ENCODE results near the gene NRTN. TPM values are rescaled to one million over a fixed set of nuclear protein-coding genes. Genes with fewer than 3 reads are reported as not detected.

The NRTN gene
- total and polyA plus RNA-seq, 2 experiments from 2014 or later, result 4.0 to 5.5 TPM

GRCh38 chr19:5850189-5850588, 45.3 kb downstream of the NRTN start (continued):
- TF ChIP-seq, protein P1, sequence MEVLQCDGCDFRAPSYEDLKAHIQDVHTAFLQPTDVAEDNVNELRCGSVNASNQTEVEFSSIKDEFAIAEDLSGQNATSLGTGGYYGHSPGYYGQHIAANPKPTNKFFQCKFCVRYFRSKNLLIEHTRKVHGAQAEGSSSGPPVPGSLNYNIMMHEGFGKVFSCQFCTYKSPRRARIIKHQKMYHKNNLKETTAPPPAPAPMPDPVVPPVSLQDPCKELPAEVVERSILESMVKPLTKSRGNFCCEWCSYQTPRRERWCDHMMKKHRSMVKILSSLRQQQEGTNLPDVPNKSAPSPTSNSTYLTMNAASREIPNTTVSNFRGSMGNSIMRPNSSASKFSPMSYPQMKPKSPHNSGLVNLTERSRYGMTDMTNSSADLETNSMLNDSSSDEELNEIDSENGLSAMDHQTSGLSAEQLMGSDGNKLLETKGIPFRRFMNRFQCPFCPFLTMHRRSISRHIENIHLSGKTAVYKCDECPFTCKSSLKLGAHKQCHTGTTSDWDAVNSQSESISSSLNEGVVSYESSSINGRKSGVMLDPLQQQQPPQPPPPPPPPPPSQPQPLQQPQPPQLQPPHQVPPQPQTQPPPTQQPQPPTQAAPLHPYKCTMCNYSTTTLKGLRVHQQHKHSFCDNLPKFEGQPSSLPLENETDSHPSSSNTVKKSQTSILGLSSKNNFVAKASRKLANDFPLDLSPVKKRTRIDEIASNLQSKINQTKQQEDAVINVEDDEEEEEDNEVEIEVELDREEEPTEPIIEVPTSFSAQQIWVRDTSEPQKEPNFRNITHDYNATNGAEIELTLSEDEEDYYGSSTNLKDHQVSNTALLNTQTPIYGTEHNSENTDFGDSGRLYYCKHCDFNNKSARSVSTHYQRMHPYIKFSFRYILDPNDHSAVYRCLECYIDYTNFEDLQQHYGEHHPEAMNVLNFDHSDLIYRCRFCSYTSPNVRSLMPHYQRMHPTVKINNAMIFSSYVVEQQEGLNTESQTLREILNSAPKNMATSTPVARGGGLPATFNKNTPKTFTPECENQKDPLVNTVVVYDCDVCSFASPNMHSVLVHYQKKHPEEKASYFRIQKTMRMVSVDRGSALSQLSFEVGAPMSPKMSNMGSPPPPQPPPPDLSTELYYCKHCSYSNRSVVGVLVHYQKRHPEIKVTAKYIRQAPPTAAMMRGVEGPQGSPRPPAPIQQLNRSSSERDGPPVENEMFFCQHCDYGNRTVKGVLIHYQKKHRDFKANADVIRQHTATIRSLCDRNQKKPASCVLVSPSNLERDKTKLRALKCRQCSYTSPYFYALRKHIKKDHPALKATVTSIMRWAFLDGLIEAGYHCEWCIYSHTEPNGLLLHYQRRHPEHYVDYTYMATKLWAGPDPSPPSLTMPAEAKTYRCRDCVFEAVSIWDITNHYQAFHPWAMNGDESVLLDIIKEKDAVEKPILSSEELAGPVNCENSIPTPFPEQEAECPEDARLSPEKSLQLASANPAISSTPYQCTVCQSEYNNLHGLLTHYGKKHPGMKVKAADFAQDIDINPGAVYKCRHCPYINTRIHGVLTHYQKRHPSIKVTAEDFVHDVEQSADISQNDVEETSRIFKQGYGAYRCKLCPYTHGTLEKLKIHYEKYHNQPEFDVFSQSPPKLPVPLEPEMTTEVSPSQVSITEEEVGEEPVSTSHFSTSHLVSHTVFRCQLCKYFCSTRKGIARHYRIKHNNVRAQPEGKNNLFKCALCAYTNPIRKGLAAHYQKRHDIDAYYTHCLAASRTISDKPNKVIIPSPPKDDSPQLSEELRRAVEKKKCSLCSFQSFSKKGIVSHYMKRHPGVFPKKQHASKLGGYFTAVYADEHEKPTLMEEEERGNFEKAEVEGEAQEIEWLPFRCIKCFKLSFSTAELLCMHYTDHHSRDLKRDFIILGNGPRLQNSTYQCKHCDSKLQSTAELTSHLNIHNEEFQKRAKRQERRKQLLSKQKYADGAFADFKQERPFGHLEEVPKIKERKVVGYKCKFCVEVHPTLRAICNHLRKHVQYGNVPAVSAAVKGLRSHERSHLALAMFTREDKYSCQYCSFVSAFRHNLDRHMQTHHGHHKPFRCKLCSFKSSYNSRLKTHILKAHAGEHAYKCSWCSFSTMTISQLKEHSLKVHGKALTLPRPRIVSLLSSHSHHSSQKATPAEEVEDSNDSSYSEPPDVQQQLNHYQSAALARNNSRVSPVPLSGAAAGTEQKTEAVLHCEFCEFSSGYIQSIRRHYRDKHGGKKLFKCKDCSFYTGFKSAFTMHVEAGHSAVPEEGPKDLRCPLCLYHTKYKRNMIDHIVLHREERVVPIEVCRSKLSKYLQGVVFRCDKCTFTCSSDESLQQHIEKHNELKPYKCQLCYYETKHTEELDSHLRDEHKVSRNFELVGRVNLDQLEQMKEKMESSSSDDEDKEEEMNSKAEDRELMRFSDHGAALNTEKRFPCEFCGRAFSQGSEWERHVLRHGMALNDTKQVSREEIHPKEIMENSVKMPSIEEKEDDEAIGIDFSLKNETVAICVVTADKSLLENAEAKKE (CRISPR knock-in tag; IDR thresholded peaks at IDR 0.05), result no peak
- TF ChIP-seq JUNB (IDR thresholded peaks at IDR 0.05; ENCODE audit: unreplicated experiment) (no peak), NANOG (IDR thresholded peaks at IDR 0.05; ENCODE audit: borderline replicate concordance) (no peak), ZNF114 (CRISPR knock-in tag; IDR thresholded peaks at IDR 0.05) (no peak)

GRCh38 chr19:5850743-5851293, 46.0 kb downstream of the NRTN start:
- Histone ChIP-seq H3K4me3 (no peak overlapping the region), H3K27ac (ENCODE audit: low read depth) (no peak overlapping the region), H3K4me2 (no peak overlapping the region), H3K79me2 (replicated peaks; ENCODE audit: insufficient read depth) (no peaks in the 10 kb centered on the region), H3K36me3 (ENCODE audit: insufficient read depth) (no peaks in the 10 kb centered on the region), H2AFZ (no peak overlapping the region; the same call in 1 of the 2 replicates), H3K9me2 (ENCODE audit: insufficient read depth) (no peaks in the 10 kb centered on the region), H3K4me1 (ENCODE audit: insufficient read depth) (no peaks in the 10 kb centered on the region), H4K20me1 (replicated peaks; ENCODE audit: insufficient read depth) (no peaks in the 10 kb centered on the region), H3F3A (replicated peaks; ENCODE audit: low read depth) (no peaks in the 10 kb centered on the region), H3K27me3 (ENCODE audit: insufficient read depth) (no peaks in the 10 kb centered on the region)
- H3K27me3 Mint-ChIP-seq (ENCODE audit: insufficient read depth, low read depth, poor library complexity), result peaks cover 8% of the 10 kb centered on the region
- no peak overlapping the region for H3K4me3 Mint-ChIP-seq
- ATAC-seq, result no peak
- H3K36me3 Mint-ChIP-seq (ENCODE audit: low read depth), result no peaks in the 10 kb centered on the region
- no peak for DNase-seq (ENCODE audit: low spot score)
- 0 out of 3 replicates have a peak, but pooled peaks cover 6% of the 10 kb centered on the region for H3K9me3 Mint-ChIP-seq
- no peak overlapping the region for H3K27ac Mint-ChIP-seq
- no peaks in the 10 kb centered on the region for H3K4me1 Mint-ChIP-seq
- TF ChIP-seq ZNF331 (CRISPR knock-in tag; IDR thresholded peaks at IDR 0.05; ENCODE audit: low read depth), result no peak
- no peak for TF ChIP-seq ETS1 (IDR thresholded peaks at IDR 0.05)
- TF ChIP-seq STAT1 (IDR thresholded peaks at IDR 0.05; ENCODE audit: unreplicated experiment), result no peak
- TF ChIP-seq, protein P1 (CRISPR knock-in tag; IDR thresholded peaks at IDR 0.05), result no peak
